ENCODE results near the gene CMTM6.
"Not testable (repeated sequence)": the region's sequence is repeated elsewhere in the genome, so short reads cannot be mapped to it uniquely, and the experiment has no call there.

The CMTM6 gene, protein sequence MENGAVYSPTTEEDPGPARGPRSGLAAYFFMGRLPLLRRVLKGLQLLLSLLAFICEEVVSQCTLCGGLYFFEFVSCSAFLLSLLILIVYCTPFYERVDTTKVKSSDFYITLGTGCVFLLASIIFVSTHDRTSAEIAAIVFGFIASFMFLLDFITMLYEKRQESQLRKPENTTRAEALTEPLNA

DNA sequence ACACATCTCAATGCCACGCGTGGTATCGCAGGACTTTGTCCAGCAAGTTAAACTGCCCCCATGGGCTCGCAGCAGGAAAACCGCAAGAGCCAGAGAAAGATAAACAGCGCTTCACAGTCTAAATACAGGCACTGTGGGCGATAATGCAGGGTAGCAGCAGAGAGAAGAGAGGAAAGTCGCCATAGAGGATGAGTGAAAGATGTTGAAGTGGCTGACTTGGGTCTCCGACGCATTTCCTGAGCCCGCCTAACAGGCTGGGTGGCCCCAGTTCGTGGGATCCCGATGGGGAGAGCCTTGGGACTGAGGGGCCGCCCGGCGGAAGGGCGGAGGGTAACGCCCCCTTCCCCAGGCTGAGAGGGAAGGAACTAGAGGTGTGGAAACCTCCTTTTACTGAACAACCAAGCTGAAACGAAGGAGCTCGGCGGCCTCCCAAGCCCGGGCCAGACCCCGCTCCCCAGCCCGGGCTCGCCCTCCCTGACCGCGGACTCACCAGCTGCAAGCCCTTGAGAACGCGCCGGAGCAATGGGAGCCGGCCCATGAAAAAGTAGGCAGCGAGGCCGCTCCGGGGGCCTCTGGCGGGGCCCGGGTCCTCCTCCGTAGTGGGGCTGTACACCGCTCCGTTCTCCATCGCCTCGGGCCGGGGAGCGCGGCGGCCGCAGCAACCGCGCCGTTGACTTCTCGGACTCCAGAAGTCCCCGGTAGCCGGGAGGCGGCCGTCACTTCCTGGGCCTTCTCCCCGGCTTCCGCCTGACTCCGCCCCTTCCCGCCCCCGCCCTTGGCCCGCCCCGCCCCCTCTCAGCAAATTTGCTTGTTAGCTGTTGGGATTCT lies at the start of gene CMTM6:
TSS of gene CMTM6 (minus strand) at position 735 of the 828 bp plus-strand sequence. CDS start at position 628, 107 bp downstream.
- peak; percentile 45 to 58 (median 51) for DNase-seq (ENCODE audit: low read depth in 2 of 3, low spot score in 2 of 3)

DNA sequence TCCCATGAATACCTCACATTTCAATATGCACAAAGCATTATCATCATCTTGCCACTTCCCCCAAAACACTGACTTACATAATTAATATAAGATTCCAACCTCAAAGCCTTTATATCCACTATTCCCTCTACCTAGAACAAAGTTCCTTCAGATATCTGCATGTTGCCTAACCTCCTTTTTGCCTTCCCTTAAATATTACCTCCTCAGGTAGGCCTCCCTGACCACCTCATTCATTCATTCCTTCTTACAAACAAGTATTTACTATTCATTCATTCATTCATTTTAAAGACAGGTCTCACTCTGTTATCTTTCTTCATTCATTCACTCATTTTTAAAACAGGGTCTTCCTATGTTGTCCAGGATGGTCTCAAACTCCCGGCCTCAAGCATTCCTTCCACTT lies 49.4 kb upstream of the CMTM6 start:
- DNase-seq (ENCODE audit: low read depth in 2 of 3, low spot score in 2 of 3) = no peak

DNA sequence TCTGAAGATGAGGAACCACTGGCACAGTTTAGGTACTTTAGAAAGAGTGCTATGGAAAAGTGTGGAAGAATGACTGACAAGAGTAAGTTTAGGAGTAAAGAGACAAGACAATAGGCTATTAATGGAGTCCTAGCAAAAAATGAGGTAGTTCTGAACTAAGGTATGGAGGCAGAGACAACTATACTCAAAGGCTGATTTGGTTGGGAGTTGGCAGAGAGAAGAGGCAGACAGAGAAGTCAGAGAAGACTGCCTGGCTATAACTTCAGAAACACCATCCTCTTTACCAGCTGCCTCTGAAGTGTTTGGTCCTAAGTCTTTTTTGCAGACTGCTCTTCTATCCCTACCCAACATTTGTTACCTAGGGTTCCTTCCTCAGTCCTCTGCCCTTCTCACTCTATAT lies 48.8 kb upstream of the CMTM6 start:
- DNase-seq (ENCODE audit: low read depth in 2 of 3, low spot score in 2 of 3) = no peak

DNA sequence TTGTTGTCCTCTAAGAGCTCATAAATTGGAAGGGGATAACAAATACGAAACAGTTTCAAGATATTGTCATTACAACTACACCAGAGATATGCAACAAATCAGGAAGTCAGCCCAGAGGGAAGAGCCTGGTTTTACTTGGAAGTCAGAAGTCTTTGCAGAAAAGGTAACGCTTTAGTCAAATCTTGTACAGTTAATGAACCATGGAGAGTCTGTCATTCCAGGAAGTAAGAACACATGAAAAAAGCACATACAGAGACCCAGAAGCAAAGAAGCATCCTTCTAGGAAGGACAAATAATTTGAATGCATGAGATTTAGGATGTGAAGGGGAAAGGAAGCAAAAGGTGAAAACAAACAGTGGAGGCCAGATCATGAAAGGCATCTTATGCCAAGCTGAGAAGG lies 48.4 kb upstream of the CMTM6 start:
- DNase-seq (ENCODE audit: low read depth in 2 of 3, low spot score in 2 of 3) = no peak

DNA sequence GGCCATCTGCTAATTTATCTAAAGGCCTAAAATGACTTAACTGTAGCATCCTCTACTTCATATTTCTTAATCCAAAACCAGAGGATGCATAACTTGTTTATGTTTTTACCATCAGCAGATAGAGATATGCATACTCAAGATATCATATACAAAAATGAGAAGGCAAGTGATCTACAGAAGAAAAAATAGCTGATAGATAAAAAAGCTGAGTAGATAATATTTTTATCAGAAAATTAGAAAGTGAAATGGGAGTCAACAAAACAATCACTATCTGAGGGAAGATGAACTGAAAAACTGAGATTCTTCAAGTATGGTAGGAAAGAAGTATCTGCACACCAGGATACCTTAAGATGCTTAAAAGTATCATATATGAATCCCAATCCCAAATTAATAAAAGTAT lies 42.7 kb upstream of the CMTM6 start:
- no peak for DNase-seq (ENCODE audit: low read depth in 2 of 3, low spot score in 2 of 3)

DNA sequence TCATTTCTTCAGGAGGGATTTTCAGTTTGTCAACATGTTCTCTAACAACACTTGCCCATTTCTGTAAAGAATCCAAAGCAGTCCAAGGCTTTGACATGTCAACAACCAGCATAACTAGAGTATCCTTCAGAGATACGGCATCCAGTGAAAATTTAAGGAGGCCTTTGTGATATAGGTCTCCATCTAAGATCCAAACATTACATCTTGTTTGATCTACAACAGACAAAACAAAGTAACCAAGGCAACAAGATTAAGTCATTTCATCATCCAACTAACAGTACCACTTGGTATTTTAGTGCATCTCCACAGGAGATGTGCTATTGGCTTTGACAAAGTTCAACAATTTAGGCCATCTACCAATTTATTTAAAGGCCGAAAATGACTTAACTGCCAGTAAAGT lies 42.2 kb upstream of the CMTM6 start:
- DNase-seq (ENCODE audit: low read depth in 2 of 3, low spot score in 2 of 3) = no peak

DNA sequence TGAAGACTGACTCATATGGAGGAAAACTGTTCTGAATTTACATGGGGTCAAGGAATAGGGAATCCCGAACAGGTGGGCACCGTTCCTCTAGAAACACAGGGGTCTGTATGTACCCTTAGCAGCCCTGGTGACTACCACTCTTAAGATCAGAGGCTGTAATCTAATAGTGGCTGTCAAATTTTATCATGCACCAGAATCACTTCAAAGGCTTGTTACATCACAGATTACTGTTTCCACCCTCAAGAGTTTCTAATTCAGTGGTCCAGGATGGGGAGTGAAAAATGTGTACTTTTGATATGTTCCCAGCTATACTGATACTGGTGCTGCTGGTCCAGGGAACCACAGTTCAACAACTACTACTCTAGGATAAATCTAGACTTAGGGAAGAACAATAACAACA lies 40.2 kb upstream of the CMTM6 start:
- DNase-seq (ENCODE audit: low read depth in 2 of 3, low spot score in 2 of 3) = no peak

DNA sequence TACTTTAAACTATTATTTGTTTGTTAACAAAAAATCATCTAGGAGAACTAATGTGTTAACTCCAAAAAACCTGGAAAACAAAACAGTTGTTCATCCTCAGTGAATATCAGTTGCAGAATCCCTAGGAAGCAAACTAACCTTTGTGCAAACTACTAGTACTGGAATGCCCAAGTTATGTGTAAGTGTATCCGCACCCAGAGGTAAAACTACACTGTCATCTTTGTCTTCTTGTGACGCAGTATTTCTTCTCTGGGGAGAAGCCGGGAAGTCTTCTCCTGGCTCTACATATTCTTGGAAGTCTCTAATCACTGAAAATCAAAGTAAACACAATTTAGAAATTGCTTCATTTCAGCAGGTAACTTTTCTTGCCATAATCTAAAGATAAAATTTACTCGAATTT lies 38.2 kb upstream of the CMTM6 start:
- DNase-seq (ENCODE audit: low read depth in 2 of 3, low spot score in 2 of 3) = no peak

DNA sequence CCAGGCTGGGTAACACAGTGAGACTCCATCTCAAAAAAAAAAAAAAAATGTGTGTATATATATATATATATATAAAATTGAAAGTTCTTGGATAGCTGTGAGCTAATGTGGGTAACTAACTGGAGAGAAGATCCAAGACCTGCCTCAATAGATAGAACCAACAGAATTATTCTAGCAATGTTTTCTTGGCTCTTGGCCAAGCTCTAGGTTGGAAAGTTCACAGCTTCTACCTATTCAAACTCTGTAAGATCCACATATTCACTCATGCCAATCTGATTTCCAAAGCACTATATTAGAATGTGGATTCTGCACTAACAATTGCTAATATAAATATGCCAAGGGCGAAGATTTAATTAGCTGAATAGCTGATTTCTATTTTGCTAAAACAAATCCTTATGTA lies 29.8 kb upstream of the CMTM6 start:
- DNase-seq (ENCODE audit: low read depth in 2 of 3, low spot score in 2 of 3) = no peak

DNA sequence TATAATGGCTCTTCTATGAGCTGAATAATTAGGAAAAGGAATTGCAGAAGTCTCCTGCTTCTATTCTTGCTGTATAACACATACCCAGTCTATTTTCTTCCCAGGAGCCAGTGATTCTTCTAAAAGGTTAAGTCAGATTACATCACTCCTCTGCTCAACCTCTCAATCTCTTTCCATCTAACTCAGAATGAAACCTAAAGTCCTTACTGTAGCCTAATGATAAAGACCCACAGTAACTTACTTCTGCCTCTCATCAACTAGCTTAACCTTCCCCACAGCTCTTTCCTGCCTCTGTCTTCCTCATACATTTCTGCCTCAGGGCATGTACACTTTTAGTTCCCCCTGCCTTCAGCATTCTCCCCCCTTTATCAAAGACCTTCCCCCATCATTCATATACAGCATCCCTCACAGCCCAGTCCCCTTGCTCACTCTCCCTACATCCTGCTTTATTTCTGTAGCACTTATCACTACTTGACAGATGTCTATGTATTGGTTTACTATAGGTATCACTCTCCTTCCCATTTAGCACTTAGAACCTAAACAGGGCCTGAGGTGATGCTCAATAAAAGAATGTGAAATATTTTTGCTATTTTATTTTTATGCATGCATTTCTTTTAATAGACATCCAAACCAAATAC lies 28.5 kb upstream of the CMTM6 start:
- DNase-seq (ENCODE audit: low read depth in 2 of 3, low spot score in 2 of 3) = no peak

DNA sequence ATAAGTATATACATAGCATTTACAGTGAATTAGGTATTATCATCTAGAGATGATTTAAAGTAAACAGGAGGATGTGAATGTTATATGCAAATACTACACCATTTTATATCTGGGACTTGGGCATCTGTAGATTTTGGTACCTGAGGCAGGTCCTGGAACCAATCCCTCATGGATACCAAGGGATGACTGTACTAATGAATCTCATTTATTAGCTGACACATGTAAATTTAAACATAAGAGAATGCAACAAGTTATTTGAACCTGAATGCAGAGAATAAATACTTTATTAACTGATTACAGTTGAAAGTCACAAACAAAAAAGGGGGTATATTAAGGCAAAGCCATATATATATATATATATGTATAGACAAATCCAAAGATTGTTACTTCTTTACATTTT lies 23.1 kb upstream of the CMTM6 start:
- no peak for DNase-seq (ENCODE audit: low read depth in 2 of 3, low spot score in 2 of 3)

DNA sequence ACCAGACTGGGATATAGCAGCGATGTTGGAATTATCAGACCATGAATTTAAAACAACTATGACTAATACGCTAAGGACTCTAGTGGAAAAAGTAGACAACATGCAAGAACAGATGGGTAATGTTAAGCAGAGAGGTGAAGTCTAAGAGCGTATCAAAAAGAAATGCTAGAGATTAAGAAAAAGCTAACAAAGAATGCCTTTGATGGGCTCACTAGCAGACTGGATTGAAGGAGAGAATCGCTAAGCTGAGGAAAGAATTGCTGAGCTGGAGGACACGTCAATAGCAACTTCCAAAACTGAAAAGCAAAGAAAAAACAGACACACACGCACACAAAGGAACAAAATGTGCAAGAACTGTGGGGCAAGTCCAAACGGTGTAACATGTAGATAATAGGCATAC lies 20.0 kb upstream of the CMTM6 start:
- no peak for DNase-seq (ENCODE audit: low read depth in 2 of 3, low spot score in 2 of 3)

DNA sequence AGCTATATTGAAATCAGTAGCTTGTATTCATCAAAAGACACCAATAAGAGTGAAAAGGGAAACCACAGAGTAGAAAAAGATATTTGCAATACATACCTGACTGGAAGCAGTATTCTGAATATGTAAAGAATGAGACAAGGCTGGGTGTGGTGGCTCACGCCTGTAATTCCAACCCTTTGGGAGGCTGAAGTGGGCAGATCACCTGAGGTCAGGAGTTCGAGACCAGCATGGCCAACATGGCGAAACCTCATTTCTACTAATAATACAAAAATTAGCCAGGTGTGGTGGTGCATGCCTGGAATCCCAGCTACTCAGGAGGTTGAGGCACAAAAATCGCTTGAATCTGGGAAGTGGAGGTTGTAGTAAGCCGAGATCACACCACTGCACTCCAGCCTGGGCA lies 16.3 kb upstream of the CMTM6 start:
- not testable (repeated sequence) for DNase-seq (ENCODE audit: low read depth in 2 of 3, low spot score in 2 of 3)

DNA sequence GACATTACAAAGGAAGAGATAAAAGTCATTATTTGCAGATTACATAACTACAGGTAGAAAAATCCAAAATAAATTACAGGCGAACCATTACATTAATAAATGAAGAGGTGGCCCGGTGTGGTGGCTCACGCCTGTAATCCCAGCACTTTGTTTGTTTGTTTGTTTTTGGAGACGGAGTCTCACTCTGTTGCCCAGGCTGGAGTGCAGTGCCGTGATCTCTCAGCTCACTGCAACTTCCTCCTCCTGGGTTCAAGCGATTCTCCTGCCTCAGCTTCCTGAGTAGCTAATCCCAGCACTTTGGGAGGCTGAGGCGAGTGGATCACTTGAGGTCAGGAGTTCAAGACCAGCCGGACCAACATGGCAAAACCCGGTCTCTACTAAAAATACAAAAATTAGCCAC lies 14.1 kb upstream of the CMTM6 start:
- DNase-seq (ENCODE audit: low read depth in 2 of 3, low spot score in 2 of 3) = not testable (repeated sequence)

DNA sequence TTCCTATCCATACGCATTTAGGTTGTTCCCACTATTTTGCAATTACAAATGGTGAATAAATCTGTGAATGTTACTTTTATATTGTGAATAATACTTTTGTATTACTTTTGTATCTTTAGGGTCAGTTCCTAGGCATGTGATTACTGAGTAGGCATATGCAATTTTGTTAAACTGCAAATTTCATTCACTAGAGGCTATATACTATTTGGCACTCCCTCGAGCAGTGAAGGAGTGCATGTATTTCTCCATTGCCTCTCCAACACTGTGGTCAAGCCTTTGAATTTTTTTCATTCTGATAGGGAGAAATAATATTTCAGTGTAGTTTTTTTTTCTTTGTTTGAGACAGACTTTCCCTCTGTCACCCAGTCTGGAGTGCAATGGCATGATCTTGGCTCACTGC lies 8.4 kb upstream of the CMTM6 start:
- DNase-seq (ENCODE audit: low read depth in 2 of 3, low spot score in 2 of 3) = no peak

DNA sequence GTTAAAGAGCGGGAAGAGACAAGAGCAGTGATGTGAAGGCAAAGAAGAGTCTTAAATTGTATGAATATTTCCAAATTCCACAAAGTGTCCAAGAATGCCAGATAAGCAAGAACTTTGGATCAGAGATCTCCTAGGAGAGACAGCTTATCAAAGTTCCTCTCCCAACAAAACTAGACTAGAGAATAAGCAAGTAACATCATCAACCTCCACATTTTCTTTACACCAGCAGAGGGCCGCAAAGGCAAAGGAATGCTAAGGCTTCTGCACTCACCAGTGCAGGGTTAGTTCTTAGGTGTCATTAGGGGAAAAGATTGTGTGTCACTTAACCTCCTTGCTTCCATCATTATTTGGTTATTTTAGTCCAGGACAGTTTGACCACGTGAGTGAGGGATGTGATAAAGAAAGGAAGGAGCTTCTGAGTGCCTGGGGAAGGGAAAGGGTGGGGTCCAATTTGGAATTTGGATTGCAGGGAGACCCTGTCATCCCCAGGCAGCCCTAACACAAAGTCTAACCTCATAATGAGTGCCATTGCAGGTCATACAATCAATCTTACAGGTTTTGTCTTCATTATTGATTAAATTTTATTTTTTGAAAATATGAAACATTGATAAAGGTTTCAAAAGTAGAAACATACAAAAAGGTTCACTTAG lies 7.5 kb upstream of the CMTM6 start:
- peak in 1 of 3 experiments; percentile 43 for DNase-seq (ENCODE audit: low read depth in 2 of 3, low spot score in 2 of 3)

DNA sequence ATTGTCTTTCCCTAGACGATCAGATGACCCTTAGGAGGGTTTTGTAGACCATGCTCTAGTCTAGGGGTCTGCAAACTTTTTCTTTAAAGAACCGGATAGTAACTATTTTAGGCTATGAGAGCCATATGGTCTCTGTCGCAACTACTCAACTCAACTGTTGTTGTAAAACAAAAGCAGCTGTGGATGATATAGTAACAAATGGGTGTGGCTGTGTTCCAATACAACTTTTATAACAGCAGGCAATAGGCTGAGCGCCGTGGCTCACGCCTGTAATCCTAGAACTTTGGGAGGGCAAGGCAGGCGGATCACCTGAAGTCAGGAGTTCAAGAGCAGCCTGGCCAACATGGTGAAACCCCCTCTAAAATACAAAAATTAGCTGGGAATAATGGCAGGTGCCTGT lies 6.1 kb upstream of the CMTM6 start:
- no peak for DNase-seq (ENCODE audit: low read depth in 2 of 3, low spot score in 2 of 3)

DNA sequence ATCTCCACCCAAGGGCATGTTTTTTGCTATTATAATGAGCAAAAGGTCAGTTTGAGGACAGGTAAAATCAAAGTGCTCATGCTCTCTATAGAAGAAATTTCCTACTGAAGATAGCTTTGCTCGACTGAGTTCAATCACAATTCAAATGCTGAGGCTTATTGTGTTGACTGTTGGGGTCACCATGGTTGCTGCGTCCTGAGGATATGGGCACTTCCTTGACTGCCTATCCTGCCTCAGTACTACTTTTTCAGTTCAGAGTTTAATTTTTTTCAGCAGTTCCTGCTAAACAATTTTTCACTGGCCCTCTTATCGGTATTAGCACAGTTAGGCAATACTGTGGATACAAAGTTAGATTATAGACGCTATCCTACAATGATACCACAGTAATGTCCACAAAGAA lies 3.8 kb upstream of the CMTM6 start:
- no peak for DNase-seq (ENCODE audit: low read depth in 2 of 3, low spot score in 2 of 3)

DNA sequence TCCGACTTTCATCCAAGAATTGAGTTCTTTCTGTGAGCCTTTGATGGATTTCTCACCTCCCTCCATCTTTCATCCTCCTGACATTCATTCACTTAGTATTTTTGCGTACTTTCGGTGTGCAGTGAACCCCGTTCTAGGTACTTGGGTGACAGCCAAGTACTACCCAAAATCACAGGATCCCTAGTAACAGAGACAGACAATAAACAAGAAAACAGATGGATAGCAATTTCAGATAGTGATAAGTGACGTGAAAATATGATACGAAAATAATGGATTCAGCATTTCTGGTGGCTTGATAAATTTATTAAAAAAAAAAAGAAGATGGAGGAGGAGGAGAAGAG lies 264 bp upstream of the CMTM6 start:
- no peak for DNase-seq (ENCODE audit: low read depth in 2 of 3, low spot score in 2 of 3)

DNA sequence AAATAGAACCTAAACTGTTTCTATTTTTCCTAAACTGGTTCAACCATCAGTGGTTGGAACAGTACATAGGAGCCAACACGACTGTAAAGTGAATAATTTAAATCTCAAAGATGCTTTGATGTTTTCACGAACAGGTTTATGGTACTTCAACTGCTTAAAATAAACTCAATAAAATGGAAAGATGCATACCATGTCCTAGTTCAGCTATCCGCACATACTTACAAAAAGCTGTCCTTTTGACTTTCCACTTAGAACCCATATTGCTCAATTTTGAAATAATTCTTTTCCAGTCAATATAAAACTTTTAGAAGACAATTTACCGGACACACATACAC lies 902 bp downstream of the CMTM6 start:
- no peak for DNase-seq (ENCODE audit: low read depth in 2 of 3, low spot score in 2 of 3)

DNA sequence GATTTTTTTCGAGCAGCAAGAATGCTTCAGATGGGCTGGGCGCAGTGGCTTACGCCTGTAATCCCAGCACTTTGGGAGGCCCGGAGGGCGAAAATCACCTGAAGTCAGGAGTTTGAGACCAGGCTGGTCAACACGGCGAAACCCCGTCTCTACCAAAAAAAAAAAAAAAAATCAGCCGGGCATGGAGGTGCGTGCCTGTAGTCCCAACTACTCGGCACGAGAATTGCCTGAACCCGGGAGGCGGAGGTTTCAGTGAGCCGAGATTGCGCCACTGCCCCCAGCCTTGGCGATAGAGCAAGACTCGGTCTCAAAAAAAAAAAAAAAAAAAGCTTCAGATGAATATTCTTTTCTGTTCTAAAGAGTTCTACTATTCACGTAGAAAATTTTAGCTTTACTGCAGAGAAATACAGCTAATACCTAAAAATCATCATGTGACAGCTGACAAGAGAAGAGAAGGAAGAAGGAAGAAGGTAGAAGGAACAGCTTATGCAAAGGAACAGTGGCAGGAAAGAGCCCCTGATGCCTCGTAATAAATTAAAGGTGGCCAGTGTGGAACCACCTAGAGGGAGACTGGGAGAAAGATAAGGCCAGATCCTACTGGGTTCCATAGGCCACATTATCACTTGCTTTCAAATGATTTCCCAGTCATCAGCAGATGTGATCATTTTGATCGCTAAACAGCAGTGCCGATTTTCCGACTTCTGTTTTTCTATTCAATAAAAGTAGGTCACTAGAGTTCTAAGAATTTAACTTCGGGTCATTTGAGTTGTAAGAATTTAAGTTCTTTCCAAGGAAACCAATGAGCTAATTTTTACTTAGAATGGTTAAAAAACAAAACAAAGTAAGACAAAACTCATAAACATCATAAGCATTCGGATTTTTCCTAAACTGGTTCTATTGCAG lies 1.5 kb downstream of the CMTM6 start:
- DNase-seq (ENCODE audit: low read depth in 2 of 3, low spot score in 2 of 3) = no peak

All from activated CD8-positive, alpha-beta memory T cell treated with anti-CD3 and anti-CD28 coated beads for 48 hours (primary cell).